ENCODE data around the gene F2RL1. TPM values are rescaled to one million over a fixed set of nuclear protein-coding genes. Genes with fewer than 3 reads are reported as not detected.
A peak's percentile ranks its signal among the peaks of the same experiment; 100 is the strongest.

Gene F2RL1
- total and polyA plus RNA-seq, 7 experiments from 2014 or later, result 0.48 to 6.2 (median 3.2) TPM

GRCh38 chr5:76790632-76791290, 28.1 kb upstream of the F2RL1 start:
- Histone ChIP-seq H3K9me3 (ENCODE audit: control insufficient read depth in 2 of 3, low read length in 3 of 3) (no peaks in the 10 kb centered on the region), H3K27ac (ENCODE audit: low read depth, low read length) (no peak overlapping the region), H3K27me3 (ENCODE audit: control insufficient read depth in 2 of 2, insufficient read depth in 2 of 2, low read length in 2 of 2) (no peaks in the 10 kb centered on the region), H3K4me1 (ENCODE audit: control insufficient read depth in 2 of 2, insufficient read depth in 2 of 2, low read length in 2 of 2) (no peaks in the 10 kb centered on the region), H3K36me3 (ENCODE audit: control insufficient read depth in 2 of 3, insufficient read depth in 3 of 3, low read length in 3 of 3) (no peaks in the 10 kb centered on the region), H3K4me3 (ENCODE audit: low read length) (no peak overlapping the region)
- ATAC-seq (peak; percentile 38), DNase-seq (peak in 5 of 9 donors; percentile 0 to 17 (median 9))
- ChIA-PET CTCF (interaction anchor here (0.5 kb wide), 1 partner anchor 109 kb away, joined by 3 read pairs; no protein-coding TSS in a partner anchor), POLR2A (no interaction called here)
- intact Hi-C loops (cut with micrococcal nuclease), result loop anchor here in 1 of 2 donors (2.0 kb wide), 1 partner anchor 28 kb away; the partner anchor contains the start of gene F2RL1
- Mint-ChIP-seq H3K4me3 (no peak overlapping the region), H3K36me3 (peaks cover 0 to 7% (median 0%) of the 10 kb centered on the region in 5 donors), H3K4me1 (peaks cover 8 to 27% (median 20%) of the 10 kb centered on the region in 7 donors), H3K27me3 (peaks cover 0 to 3% (median 0%) of the 10 kb centered on the region in 5 donors), H3K27ac (peak overlapping the region in 7 of 9 donors; percentile 21 to 88 (median 68)), H3K9me3 (peaks cover 0 to 6% (median 0%) of the 10 kb centered on the region in 11 donors)

- ATAC-seq, result no peak
- H3K4me3 Mint-ChIP-seq, result no peak overlapping the region
- POLR2A ChIA-PET, result no interaction called here
- H3K9me3 Mint-ChIP-seq, result peaks cover 0 to 6% (median 0%) of the 10 kb centered on the region in 11 donors
- intact Hi-C loops (cut with micrococcal nuclease), result loop anchor here in 1 of 2 donors (2.0 kb wide), 1 partner anchor 27 kb away; the partner anchor contains the start of gene F2RL1
- no peaks in the 10 kb centered on the region for H3K36me3 ChIP-seq (ENCODE audit: control insufficient read depth in 2 of 3, insufficient read depth in 3 of 3, low read length in 3 of 3)
- no peak overlapping the region for H3K27ac ChIP-seq (ENCODE audit: low read depth, low read length)
- H3K4me1 Mint-ChIP-seq, result peaks cover 8 to 27% (median 20%) of the 10 kb centered on the region in 7 donors
- CTCF ChIA-PET, result no interaction called here
- no peak overlapping the region for H3K4me3 ChIP-seq (ENCODE audit: low read length)
- H3K9me3 ChIP-seq (ENCODE audit: control insufficient read depth in 2 of 3, low read length in 3 of 3), result no peaks in the 10 kb centered on the region
- peak overlapping the region in 3 of 9 donors; percentile 24 to 88 (median 88) for H3K27ac Mint-ChIP-seq
- H3K4me1 ChIP-seq (ENCODE audit: control insufficient read depth in 2 of 2, insufficient read depth in 2 of 2, low read length in 2 of 2), result no peaks in the 10 kb centered on the region
- no peaks in the 10 kb centered on the region for H3K27me3 ChIP-seq (ENCODE audit: control insufficient read depth in 2 of 2, insufficient read depth in 2 of 2, low read length in 2 of 2)
- no peaks in the 10 kb centered on the region for H3K27me3 Mint-ChIP-seq
- H3K36me3 Mint-ChIP-seq, result peaks cover 0 to 7% (median 0%) of the 10 kb centered on the region in 5 donors
- DNase-seq, result no peak
Observed at GRCh38 chr5:76791461-76791860, 27.4 kb upstream of the F2RL1 start.

- Histone ChIP-seq H3K9me3 (ENCODE audit: control insufficient read depth in 2 of 3, low read length in 3 of 3) (no peaks in the 10 kb centered on the region), H3K27ac (ENCODE audit: low read depth, low read length) (no peak overlapping the region), H3K36me3 (ENCODE audit: control insufficient read depth in 2 of 3, insufficient read depth in 3 of 3, low read length in 3 of 3) (no peaks in the 10 kb centered on the region), H3K4me1 (ENCODE audit: control insufficient read depth in 2 of 2, insufficient read depth in 2 of 2, low read length in 2 of 2) (no peaks in the 10 kb centered on the region), H3K27me3 (ENCODE audit: control insufficient read depth in 2 of 2, insufficient read depth in 2 of 2, low read length in 2 of 2) (no peaks in the 10 kb centered on the region), H3K4me3 (ENCODE audit: low read length) (no peak overlapping the region)
- DNase-seq (no peak), ATAC-seq (no peak)
- Mint-ChIP-seq H3K36me3 (peaks cover 0 to under 1% (median 0%) of the 10 kb centered on the region in 5 donors), H3K4me3 (no peak overlapping the region), H3K4me1 (peaks cover 8 to 25% (median 18%) of the 10 kb centered on the region in 7 donors), H3K27me3 (peaks cover 0 to 2% (median 0%) of the 10 kb centered on the region in 5 donors), H3K9me3 (peaks cover 0 to 3% (median 0%) of the 10 kb centered on the region in 11 donors), H3K27ac (no peak overlapping the region)
- intact Hi-C loops (cut with micrococcal nuclease), result no loop called here
- POLR2A ChIA-PET, result no interaction called here
- CTCF ChIA-PET, result no interaction called here
Observed at GRCh38 chr5:76794871-76795270, 24.0 kb upstream of the F2RL1 start.

GRCh38 chr5:76799588-76799987, 19.2 kb upstream of the F2RL1 start:
- Mint-ChIP-seq H3K27me3 (peaks cover 0 to 19% (median 0%) of the 10 kb centered on the region in 5 donors), H3K36me3 (no peaks in the 10 kb centered on the region), H3K4me3 (no peak overlapping the region), H3K27ac (peak overlapping the region in 1 of 9 donors; percentile 2), H3K9me3 (peaks cover 0 to 4% (median 0%) of the 10 kb centered on the region in 11 donors), H3K4me1 (no peaks in the 10 kb centered on the region)
- H3K9me3 ChIP-seq (ENCODE audit: control insufficient read depth in 2 of 3, low read length in 3 of 3), result no peaks in the 10 kb centered on the region
- CTCF ChIA-PET, result no interaction called here
- no peaks in the 10 kb centered on the region for H3K27me3 ChIP-seq (ENCODE audit: control insufficient read depth in 2 of 2, insufficient read depth in 2 of 2, low read length in 2 of 2)
- no peaks in the 10 kb centered on the region for H3K4me1 ChIP-seq (ENCODE audit: control insufficient read depth in 2 of 2, insufficient read depth in 2 of 2, low read length in 2 of 2)
- no peaks in the 10 kb centered on the region for H3K36me3 ChIP-seq (ENCODE audit: control insufficient read depth in 2 of 3, insufficient read depth in 3 of 3, low read length in 3 of 3)
- no peak overlapping the region for H3K27ac ChIP-seq (ENCODE audit: low read depth, low read length)
- ATAC-seq (no peak), DNase-seq (no peak)
- no peak overlapping the region for H3K4me3 ChIP-seq (ENCODE audit: low read length)
- intact Hi-C loops (cut with micrococcal nuclease), result no loop called here
- POLR2A ChIA-PET, result no interaction called here

- H3K27me3 ChIP-seq (ENCODE audit: control insufficient read depth in 2 of 2, insufficient read depth in 2 of 2, low read length in 2 of 2), result no peaks in the 10 kb centered on the region
- no peak for DNase-seq
- CTCF ChIA-PET, result no interaction called here
- Mint-ChIP-seq H3K9me3 (peaks cover 0 to 2% (median 0%) of the 10 kb centered on the region in 11 donors), H3K27me3 (peaks cover 0 to 19% (median 0%) of the 10 kb centered on the region in 5 donors), H3K4me3 (no peak overlapping the region), H3K36me3 (no peaks in the 10 kb centered on the region), H3K4me1 (no peaks in the 10 kb centered on the region), H3K27ac (no peak overlapping the region)
- intact Hi-C loops (cut with micrococcal nuclease), result no loop called here
- H3K36me3 ChIP-seq (ENCODE audit: control insufficient read depth in 2 of 3, insufficient read depth in 3 of 3, low read length in 3 of 3), result no peaks in the 10 kb centered on the region
- ATAC-seq, result no peak
- no peaks in the 10 kb centered on the region for H3K4me1 ChIP-seq (ENCODE audit: control insufficient read depth in 2 of 2, insufficient read depth in 2 of 2, low read length in 2 of 2)
- POLR2A ChIA-PET, result no interaction called here
- no peaks in the 10 kb centered on the region for H3K9me3 ChIP-seq (ENCODE audit: control insufficient read depth in 2 of 3, low read length in 3 of 3)
- no peak overlapping the region for H3K4me3 ChIP-seq (ENCODE audit: low read length)
- no peak overlapping the region for H3K27ac ChIP-seq (ENCODE audit: low read depth, low read length)
Observed at GRCh38 chr5:76800579-76800978, 18.3 kb upstream of the F2RL1 start.

- no peaks in the 10 kb centered on the region for H3K4me1 ChIP-seq (ENCODE audit: control insufficient read depth in 2 of 2, insufficient read depth in 2 of 2, low read length in 2 of 2)
- H3K27ac ChIP-seq (ENCODE audit: low read depth, low read length), result no peak overlapping the region
- no peaks in the 10 kb centered on the region for H3K36me3 ChIP-seq (ENCODE audit: control insufficient read depth in 2 of 3, insufficient read depth in 3 of 3, low read length in 3 of 3)
- H3K36me3 Mint-ChIP-seq, result no peaks in the 10 kb centered on the region
- DNase-seq, result no peak
- peaks cover 0 to 2% (median 0%) of the 10 kb centered on the region in 11 donors for H3K9me3 Mint-ChIP-seq
- no peak overlapping the region for H3K27ac Mint-ChIP-seq
- CTCF ChIA-PET, result no interaction called here
- H3K27me3 ChIP-seq (ENCODE audit: control insufficient read depth in 2 of 2, insufficient read depth in 2 of 2, low read length in 2 of 2), result no peaks in the 10 kb centered on the region
- no peak for ATAC-seq
- peaks cover 0 to 3% (median 0%) of the 10 kb centered on the region in 7 donors for H3K4me1 Mint-ChIP-seq
- peaks cover 0 to 21% (median 0%) of the 10 kb centered on the region in 5 donors for H3K27me3 Mint-ChIP-seq
- H3K4me3 Mint-ChIP-seq, result no peak overlapping the region
- no peaks in the 10 kb centered on the region for H3K9me3 ChIP-seq (ENCODE audit: control insufficient read depth in 2 of 3, low read length in 3 of 3)
- intact Hi-C loops (cut with micrococcal nuclease), result no loop called here
- POLR2A ChIA-PET, result no interaction called here
- no peak overlapping the region for H3K4me3 ChIP-seq (ENCODE audit: low read length)
Observed at GRCh38 chr5:76801159-76801802, 17.5 kb upstream of the F2RL1 start.

Measured in naive thymus-derived CD4-positive, alpha-beta T cell (primary cell).